Hepatocyte (in vitro differentiated cells): ENCODE results near the gene METTL18.

Experiments used
- CTCF ChIP-seq: fragments of 200-600 bp; sonication (generic); IDR thresholded peaks from 2 replicates; pipeline ENCODE4 v1.5.1; 2016; ENCODE audit warnings: antibody characterized with exemption, mild to moderate bottlenecking; ENCODE audit not compliant: poor library complexity
- EZH2 ChIP-seq: fragments of 200-600 bp; sonication (generic); IDR thresholded peaks from 2 replicates; pipeline ENCODE4 v1.6.1; 2016; ENCODE audit warnings: antibody characterized with exemption, mild to moderate bottlenecking, borderline replicate concordance
- EZH2phosphoT487 ChIP-seq: fragments of 200-600 bp; sonication (generic); IDR thresholded peaks from one replicate; pipeline ENCODE4 v1.6.1; 2018; ENCODE audit warnings: antibody characterized with exemption, mild to moderate bottlenecking, low read depth, moderate library complexity; ENCODE audit not compliant: unreplicated experiment, severe bottlenecking

GRCh38 chr1:169784102-169784501, 10.6 kb downstream of the METTL18 start:
- TF ChIP-seq CTCF (no peak), EZH2 (no peak), EZH2phosphoT487 (no peak)
